Stimulated activated CD8-positive, alpha-beta memory T cell treated with anti-CD3 and anti-CD28 coated beads, Interleukin-15, amount 100 ng/mL, for 1 hour (primary cell): ENCODE measurements around the gene MCEE.
A peak's percentile ranks its signal among the peaks of the same experiment; 100 is the strongest.
"Not testable (repeated sequence)": the region's sequence is repeated elsewhere in the genome, so short reads cannot be mapped to it uniquely, and the experiment has no call there.

Experiments used
- DNase-seq: peaks from one replicate; pipeline ENCODE4 v3.0.0-alpha.2; 2020; ENCODE audit warnings: low read depth

Gene MCEE

GRCh38 chr2:71130152-71130904, at the start of gene MCEE, which contains the start of gene MPHOSPH10:
MCEE (minus strand) TSS chr2:71130229; CDS start chr2:71130219, 10 bp downstream.
MPHOSPH10 (plus strand) TSS chr2:71130634; CDS start chr2:71130666, 32 bp downstream.
- DNase-seq, result peak; percentile 84

GRCh38 chr2:71178836-71179235, 48.8 kb upstream of the MCEE start:
- not testable (repeated sequence) for DNase-seq

- no peak for DNase-seq
Measured at GRCh38 chr2:71174207-71174606, 44.2 kb upstream of the MCEE start.

GRCh38 chr2:71173096-71173495, 43.1 kb upstream of the MCEE start:
- DNase-seq, result no peak

- DNase-seq, result no peak
Measured at GRCh38 chr2:71166812-71167211, 36.8 kb upstream of the MCEE start.

GRCh38 chr2:71157124-71157793, 27.2 kb upstream of the MCEE start:
- peak; percentile 45 for DNase-seq

GRCh38 chr2:71156573-71156972, 26.5 kb upstream of the MCEE start:
- DNase-seq, result no peak

- DNase-seq, result no peak
Measured at GRCh38 chr2:71155846-71156245, 25.8 kb upstream of the MCEE start.

GRCh38 chr2:71154798-71155197, 24.8 kb upstream of the MCEE start:
- DNase-seq, result no peak

- no peak for DNase-seq
Measured at GRCh38 chr2:71154279-71154678, 24.2 kb upstream of the MCEE start.

GRCh38 chr2:71153585-71154224, 23.7 kb upstream of the MCEE start:
- DNase-seq, result no peak

- DNase-seq, result no peak
Measured at GRCh38 chr2:71151620-71152019, 21.6 kb upstream of the MCEE start.

GRCh38 chr2:71150082-71150816, 20.2 kb upstream of the MCEE start:
- DNase-seq, result no peak

- no peak for DNase-seq
Measured at GRCh38 chr2:71148506-71149063, 18.6 kb upstream of the MCEE start.

GRCh38 chr2:71143782-71144181, 13.8 kb upstream of the MCEE start:
- DNase-seq, result no peak

GRCh38 chr2:71136174-71136573, 6.1 kb upstream of the MCEE start:
- DNase-seq, result no peak

- no peak for DNase-seq
Measured at GRCh38 chr2:71133603-71134002, 3.6 kb upstream of the MCEE start.

GRCh38 chr2:71131387-71132166, 1.5 kb upstream of the MCEE start:
- not testable (repeated sequence) for DNase-seq

- DNase-seq, result no peak
Measured at GRCh38 chr2:71130905-71131244, 846 bp upstream of the MCEE start.

- no peak for DNase-seq
Measured at GRCh38 chr2:71129902-71130151, 202 bp downstream of the MCEE start.

- DNase-seq, result no peak
Measured at GRCh38 chr2:71129114-71129901, 721 bp downstream of the MCEE start.
